Colonic mucosa (tissue), 4 donors: Measurements from ENCODE around the gene APOLD1. TPM values are rescaled to one million over a fixed set of nuclear protein-coding genes. Genes with fewer than 3 reads are reported as not detected.
"Not testable (repeated sequence)": the region's sequence is repeated elsewhere in the genome, so short reads cannot be mapped to it uniquely, and the experiment has no call there.

Experiments
- DNase-seq: peaks from one replicate; pipeline ENCODE4 v3.0.0-alpha.2; 2020
- H3K27ac ChIP-seq: fragments of 200-600 bp; one replicate; pipeline ENCODE4 v1.8.0; 2021
- H3K27me3 ChIP-seq: fragments of 200-600 bp; one replicate; pipeline ENCODE4 v1.8.0; 2021
- H3K36me3 ChIP-seq: fragments of 200-600 bp; one replicate; pipeline ENCODE4 v1.8.0; 2021
- H3K4me1 ChIP-seq: fragments of 200-600 bp; one replicate; pipeline ENCODE4 v1.8.0; 2021; ENCODE audit warnings: mild to moderate bottlenecking
- H3K4me3 ChIP-seq: fragments of 200-600 bp; one replicate; pipeline ENCODE4 v1.8.0; 2021
- H3K9ac ChIP-seq, 2 donors: one replicate each; pipeline ENCODE4 v1.7.0; 2013; ENCODE audit warnings: control low read depth in 2 of 2, low read depth in 2 of 2, low read length in 2 of 2
- H3K9me3 ChIP-seq: fragments of 200-600 bp; one replicate; pipeline ENCODE4 v1.8.0; 2021
- intact Hi-C: fragments of 100-400 bp; cut with DNase I; formaldehyde crosslinking; loops from one replicate; pipeline ENCODE4 v1.14.1; 2022
- total RNA-seq, 2 donors: library from RNA; stranded (reverse); fragmentation: NEBNext Ultra II Directional in 1 of 2; extraction: Animal tissue kit (Norgen Biotek cat#: 25700) in 1 of 2; gene quantifications; one replicate each; pipeline ENCODE4 v1.2.1, GENCODE V29; 2021
- TF ChIP-seq, protein P1 (sequence below): fragments of 200-600 bp; IDR thresholded peaks from one replicate; pipeline ENCODE4 v1.8.0; 2022; ENCODE audit warnings: antibody characterized with exemption, mild to moderate bottlenecking
- donor health status: healthy.
- donor health status: DM: no; HTN: no; CAD: no.
- donor health status: DM: no; HTN: no; CAD: no.

The APOLD1 gene
- total RNA-seq, 2 donors from 2014 or later = 2.6 to 5.4 TPM

GRCh38 chr12:12798480-12798879, 13.0 kb downstream of the APOLD1 start:
- H3K27me3 ChIP-seq = no peaks in the 10 kb centered on the region
- intact Hi-C loops = no loop called here
- H3K27ac ChIP-seq = no peak overlapping the region
- H3K4me1 ChIP-seq = no peaks in the 10 kb centered on the region
- H3K36me3 ChIP-seq = no peaks in the 10 kb centered on the region
- TF ChIP-seq, protein P1, sequence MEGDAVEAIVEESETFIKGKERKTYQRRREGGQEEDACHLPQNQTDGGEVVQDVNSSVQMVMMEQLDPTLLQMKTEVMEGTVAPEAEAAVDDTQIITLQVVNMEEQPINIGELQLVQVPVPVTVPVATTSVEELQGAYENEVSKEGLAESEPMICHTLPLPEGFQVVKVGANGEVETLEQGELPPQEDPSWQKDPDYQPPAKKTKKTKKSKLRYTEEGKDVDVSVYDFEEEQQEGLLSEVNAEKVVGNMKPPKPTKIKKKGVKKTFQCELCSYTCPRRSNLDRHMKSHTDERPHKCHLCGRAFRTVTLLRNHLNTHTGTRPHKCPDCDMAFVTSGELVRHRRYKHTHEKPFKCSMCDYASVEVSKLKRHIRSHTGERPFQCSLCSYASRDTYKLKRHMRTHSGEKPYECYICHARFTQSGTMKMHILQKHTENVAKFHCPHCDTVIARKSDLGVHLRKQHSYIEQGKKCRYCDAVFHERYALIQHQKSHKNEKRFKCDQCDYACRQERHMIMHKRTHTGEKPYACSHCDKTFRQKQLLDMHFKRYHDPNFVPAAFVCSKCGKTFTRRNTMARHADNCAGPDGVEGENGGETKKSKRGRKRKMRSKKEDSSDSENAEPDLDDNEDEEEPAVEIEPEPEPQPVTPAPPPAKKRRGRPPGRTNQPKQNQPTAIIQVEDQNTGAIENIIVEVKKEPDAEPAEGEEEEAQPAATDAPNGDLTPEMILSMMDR = no peak
- no peaks in the 10 kb centered on the region for H3K9me3 ChIP-seq
- DNase-seq = no peak
- H3K4me3 ChIP-seq = no peak overlapping the region
- H3K9ac ChIP-seq = no peak overlapping the region

GRCh38 chr12:12799163-12799920, 13.9 kb downstream of the APOLD1 start:
- Histone ChIP-seq H3K9me3 (no peaks in the 10 kb centered on the region), H3K27ac (no peak overlapping the region), H3K9ac (no peak overlapping the region), H3K4me1 (peaks cover 2% of the 10 kb centered on the region), H3K27me3 (no peaks in the 10 kb centered on the region), H3K4me3 (no peak overlapping the region), H3K36me3 (no peaks in the 10 kb centered on the region)
- TF ChIP-seq, protein P1 = no peak
- intact Hi-C loops = no loop called here
- no peak for DNase-seq

GRCh38 chr12:12800406-12801180, 15.1 kb downstream of the APOLD1 start:
- no peak overlapping the region for H3K9ac ChIP-seq
- no peak for DNase-seq

DNA sequence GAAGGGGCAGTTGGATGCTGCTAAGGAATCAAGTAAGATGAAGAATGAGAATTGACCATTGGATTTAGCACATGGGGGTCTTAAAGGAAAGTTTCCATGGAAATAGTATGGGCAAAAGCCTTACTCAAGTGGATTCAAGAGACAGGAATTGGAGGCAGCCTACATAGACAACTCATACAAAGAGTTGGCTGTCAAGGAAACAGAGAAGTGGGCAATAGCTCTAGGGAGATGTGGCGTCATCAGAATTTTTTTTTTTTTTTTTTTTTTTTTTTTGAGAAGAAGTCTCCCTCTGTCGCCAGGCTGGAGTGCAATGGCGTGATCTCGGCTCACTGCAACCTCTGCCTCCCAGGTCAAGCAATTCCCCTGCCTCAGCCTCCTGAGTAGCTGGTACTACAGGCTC, 16.2 kb downstream of the APOLD1 start:
- intact Hi-C loops, H3K27me3 ChIP-seq, H3K27ac ChIP-seq, H3K4me3 ChIP-seq, H3K9ac ChIP-seq, H3K9me3 ChIP-seq, DNase-seq, H3K4me1 ChIP-seq, H3K36me3 ChIP-seq: not testable (repeated sequence)

More at GRCh38 chr12:12800406-12801180, 15.1 kb downstream of the APOLD1 start:
- H3K4me3 ChIP-seq = no peak overlapping the region
- TF ChIP-seq, protein P1 = no peak
- intact Hi-C loops = no loop called here
- H3K36me3 ChIP-seq = no peaks in the 10 kb centered on the region
- peaks cover 4% of the 10 kb centered on the region for H3K4me1 ChIP-seq
- peak overlapping the region; percentile 4 for H3K27ac ChIP-seq
- no peaks in the 10 kb centered on the region for H3K27me3 ChIP-seq
- no peaks in the 10 kb centered on the region for H3K9me3 ChIP-seq

DNA sequence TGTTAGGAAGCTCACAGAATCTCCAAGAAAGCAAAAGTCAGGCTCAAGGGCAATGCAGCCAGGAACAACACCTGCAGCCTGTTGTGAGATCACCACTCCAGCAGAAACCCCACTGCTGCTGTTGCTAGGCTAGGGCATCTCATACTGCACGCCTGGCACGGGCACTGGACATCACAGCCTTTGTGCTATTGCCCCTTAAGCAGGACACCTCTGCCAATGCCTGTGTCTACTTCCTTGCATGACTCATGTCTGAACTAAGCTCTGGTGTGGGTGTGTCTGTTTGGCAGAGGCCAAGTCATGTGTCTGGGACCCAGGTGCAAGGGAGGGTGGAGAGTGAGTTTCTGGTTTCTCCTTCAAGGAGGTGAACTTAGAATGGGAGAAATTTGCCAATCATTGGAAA, 17.7 kb downstream of the APOLD1 start:
- TF ChIP-seq, protein P1 = no peak
- H3K9ac ChIP-seq = peak overlapping the region in 1 of 2 donors; percentile 49
- no peak overlapping the region for H3K4me3 ChIP-seq

More for the DNA sequence above, 17.7 kb downstream of the APOLD1 start:
- peak; percentile 91 for DNase-seq
- H3K27ac ChIP-seq = peak overlapping the region; percentile 87
- no peaks in the 10 kb centered on the region for H3K9me3 ChIP-seq
- intact Hi-C loops = no loop called here
- H3K27me3 ChIP-seq = no peaks in the 10 kb centered on the region
- H3K36me3 ChIP-seq = no peaks in the 10 kb centered on the region
- peaks cover 8% of the 10 kb centered on the region for H3K4me1 ChIP-seq
